Measurements from ENCODE around the gene BTBD6.

The BTBD6 gene

GRCh38 chr14:105229099-105229655, 19.2 kb upstream of the BTBD6 start:
- no peak for DNase-seq (ENCODE audit: low spot score)

DNA sequence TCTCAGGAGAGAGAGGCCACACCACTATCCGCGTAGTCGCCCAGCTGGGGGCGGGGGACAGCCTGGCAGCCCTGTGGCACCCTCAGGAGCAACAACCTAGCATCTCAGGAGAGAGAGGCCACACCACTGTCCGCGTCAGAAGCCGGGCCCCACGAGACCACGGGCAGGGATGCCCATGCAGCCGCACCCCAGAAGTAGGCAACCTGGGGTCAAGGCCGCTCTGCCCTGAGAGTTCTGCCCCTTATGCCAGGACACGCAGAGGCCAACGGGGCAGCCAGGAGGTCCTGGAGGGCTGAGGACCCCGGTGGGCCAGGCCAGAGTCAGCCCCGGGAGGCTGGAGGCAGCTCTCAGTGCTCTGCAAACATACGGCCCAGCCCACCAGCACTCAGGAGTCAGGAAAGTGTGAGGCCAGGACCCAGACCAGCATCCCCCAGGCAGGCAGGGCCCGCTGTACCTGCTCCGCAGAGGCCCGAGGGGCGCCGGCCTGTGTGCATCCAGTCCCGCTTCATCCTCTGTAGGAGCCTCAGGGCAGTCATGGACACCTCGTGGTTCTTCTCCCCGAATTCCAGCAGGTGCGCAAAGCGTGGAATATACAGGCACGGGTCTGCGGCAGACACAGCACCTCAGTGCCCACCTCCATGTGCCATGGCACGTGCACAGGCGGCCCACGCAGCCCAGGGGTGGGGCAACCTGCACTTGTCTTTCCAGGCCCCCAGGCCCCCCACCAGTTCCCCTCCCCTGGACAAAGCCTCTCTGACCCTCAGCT, 7.3 kb upstream of the BTBD6 start:
- DNase-seq (ENCODE audit: low spot score) = no peak

DNA sequence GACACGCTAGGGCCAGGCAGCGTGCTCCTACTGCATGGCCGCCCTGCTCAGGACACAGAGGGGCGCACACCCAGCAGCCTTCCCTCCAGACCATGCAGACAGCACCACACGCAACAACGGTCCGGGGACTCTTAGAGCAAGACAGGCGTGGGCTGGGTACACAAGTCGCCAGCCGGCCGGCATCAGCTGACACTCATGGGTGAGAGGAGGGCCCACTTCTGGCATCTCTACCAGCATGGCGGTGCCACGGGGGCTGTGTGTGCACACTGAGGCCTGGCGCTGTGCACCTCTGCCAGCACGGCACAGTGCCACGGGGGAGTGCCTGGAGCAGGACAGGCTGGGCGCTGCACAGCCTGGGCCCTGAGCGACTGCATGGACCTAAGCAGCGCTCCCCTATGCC, 6.7 kb upstream of the BTBD6 start:
- no peak for DNase-seq (ENCODE audit: low spot score)

DNA sequence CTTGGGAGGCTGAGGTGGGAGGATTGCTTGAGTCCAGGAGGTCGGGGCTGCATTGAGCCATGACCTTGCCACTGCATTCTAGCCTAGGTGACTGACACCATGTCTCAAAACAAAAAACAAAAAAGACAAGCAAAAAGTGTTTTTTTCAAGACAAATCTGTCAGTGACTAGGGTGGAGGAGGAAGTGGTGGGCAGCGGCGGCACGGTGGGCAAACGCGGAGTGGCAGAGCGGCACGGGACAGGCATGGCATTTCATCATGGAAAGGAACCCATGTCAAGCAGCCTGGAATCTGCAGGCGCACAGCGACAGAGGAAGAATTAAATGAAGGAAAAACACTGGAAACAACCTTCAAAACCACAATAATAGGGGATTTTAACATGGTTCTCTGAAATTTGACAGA, 4.0 kb upstream of the BTBD6 start:
- DNase-seq (ENCODE audit: low spot score) = no peak

- DNase-seq (ENCODE audit: low spot score) = no peak
These were observed 1.3 kb upstream of the BTBD6 start for GRCh38 chr14:105247026-105247425.

DNA sequence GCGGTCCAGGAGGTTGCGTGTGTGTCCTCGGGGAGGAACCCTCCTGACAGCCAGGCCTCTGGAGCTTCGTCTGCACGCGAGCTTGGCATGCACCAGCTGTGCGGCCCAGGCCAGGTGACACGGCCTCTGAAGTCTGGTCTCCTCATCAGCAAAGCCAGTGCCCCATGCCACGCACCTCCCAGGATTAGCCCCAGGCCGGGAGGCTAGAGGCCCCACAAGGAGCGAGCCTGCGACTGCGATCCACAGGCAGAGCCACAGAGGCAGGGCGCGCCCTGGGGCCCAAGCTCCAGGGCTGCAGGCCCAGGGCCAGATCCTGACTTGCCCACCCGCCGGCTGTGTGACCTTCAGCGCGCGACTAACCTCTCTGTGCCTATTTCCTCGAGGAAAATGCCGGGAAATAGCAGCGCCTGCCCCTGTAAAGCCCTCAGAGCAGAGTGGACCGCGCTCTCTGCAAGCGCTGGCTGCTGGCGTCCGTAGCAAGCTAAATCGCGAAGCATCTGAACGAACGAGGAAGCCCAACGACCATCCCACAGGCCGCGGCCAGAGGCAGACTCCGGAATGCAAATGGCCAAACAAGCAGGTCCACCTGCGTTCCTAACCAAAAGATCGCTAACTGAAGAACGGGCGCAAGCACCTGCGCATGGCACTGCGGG, 492 bp upstream of the BTBD6 start:
- no peak for DNase-seq (ENCODE audit: low spot score)

DNA sequence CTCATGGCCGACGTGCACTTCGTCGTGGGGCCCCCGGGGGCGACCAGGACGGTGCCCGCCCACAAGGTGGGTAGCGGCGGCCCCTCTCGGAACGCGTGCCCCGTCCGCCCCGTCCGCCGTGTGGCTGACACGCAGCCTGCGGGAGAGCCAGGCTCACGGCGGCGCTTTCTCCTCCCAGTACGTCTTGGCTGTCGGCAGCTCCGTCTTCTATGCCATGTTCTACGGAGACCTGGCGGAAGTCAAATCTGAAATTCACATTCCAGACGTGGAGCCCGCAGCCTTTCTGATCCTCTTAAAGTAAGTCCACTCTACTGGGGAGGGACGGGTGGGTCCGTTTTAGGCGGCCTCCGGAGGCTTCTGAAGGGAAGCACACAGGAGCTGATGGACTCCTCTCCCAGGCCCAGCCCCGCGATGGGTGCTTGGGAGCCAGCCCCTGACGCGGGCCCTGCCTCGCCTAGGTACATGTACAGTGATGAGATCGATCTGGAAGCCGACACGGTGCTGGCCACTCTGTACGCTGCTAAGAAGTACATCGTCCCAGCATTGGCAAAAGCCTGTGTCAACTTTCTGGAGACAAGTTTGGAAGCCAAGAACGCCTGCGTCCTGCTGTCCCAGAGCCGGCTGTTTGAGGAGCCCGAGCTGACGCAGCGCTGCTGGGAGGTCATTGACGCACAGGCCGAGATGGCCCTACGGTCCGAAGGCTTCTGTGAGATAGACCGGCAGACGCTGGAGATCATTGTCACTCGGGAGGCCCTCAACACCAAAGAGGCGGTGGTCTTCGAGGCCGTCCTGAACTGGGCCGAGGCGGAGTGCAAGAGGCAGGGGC, 1.1 kb downstream of the BTBD6 start:
- no peak for DNase-seq (ENCODE audit: low spot score)

GRCh38 chr14:105250008-105250366, 1.7 kb downstream of the BTBD6 start:
- no peak for DNase-seq (ENCODE audit: low spot score)

- DNase-seq (ENCODE audit: low spot score) = no peak
These were observed 2.7 kb downstream of the BTBD6 start for GRCh38 chr14:105250986-105251385.

GRCh38 chr14:105251920-105252319, 3.6 kb downstream of the BTBD6 start:
- DNase-seq (ENCODE audit: low spot score) = no peak

- DNase-seq (ENCODE audit: low spot score) = no peak
These were observed 4.4 kb downstream of the BTBD6 start for GRCh38 chr14:105252552-105253328.

GRCh38 chr14:105253329-105253682, 5.0 kb downstream of the BTBD6 start:
- no peak for DNase-seq (ENCODE audit: low spot score)

- no peak for DNase-seq (ENCODE audit: low spot score)
These were observed 6.7 kb downstream of the BTBD6 start for GRCh38 chr14:105255021-105255507.

- DNase-seq (ENCODE audit: low spot score) = no peak
These were observed 8.1 kb downstream of the BTBD6 start for GRCh38 chr14:105256292-105256960.

- DNase-seq (ENCODE audit: low spot score) = peak; percentile 88
These were observed 9.1 kb downstream of the BTBD6 start for GRCh38 chr14:105257464-105257863.

- no peak for DNase-seq (ENCODE audit: low spot score)
These were observed 10.5 kb downstream of the BTBD6 start for GRCh38 chr14:105258846-105259245.

DNA sequence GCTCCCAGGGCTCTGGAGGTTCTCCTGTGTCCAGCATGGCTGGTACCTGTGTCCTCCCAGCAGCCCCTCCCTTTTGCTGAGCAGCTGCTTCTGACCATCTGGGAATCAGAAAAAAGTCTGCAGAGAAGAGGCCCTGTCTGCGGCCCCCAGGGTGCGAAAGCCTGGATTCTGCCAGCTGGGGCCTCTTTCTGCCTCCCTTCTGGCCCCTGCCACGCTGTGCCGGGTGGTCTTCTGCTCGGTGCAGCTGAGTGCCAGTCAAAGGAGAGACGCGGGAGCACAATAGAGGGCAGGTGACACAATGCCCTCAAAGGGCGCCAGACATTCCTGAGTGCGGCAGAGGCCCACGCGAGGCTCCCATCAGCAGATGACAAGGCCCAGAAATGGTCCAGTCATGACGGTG, 12.6 kb downstream of the BTBD6 start:
- DNase-seq (ENCODE audit: low spot score) = no peak

DNA sequence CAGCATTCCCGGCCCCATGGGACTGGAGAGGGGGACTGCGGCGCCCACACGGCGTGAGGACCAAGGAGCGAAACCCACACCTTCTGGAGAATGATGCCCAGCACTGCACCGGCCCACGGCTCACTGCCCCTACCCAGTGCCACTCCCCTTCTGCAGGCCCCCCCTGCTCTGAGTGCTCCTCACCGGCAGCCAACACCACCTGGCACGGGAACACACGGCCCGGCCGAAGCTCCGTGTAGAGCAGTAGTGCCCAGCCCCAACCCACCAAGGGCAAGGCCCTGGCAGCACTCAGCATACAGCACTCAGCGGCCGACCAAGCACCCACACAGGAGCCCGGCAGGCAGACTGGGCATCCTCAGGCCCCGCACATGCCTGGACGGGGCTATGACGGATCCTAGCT, 13.4 kb downstream of the BTBD6 start:
- DNase-seq (ENCODE audit: low spot score) = no peak

DNA sequence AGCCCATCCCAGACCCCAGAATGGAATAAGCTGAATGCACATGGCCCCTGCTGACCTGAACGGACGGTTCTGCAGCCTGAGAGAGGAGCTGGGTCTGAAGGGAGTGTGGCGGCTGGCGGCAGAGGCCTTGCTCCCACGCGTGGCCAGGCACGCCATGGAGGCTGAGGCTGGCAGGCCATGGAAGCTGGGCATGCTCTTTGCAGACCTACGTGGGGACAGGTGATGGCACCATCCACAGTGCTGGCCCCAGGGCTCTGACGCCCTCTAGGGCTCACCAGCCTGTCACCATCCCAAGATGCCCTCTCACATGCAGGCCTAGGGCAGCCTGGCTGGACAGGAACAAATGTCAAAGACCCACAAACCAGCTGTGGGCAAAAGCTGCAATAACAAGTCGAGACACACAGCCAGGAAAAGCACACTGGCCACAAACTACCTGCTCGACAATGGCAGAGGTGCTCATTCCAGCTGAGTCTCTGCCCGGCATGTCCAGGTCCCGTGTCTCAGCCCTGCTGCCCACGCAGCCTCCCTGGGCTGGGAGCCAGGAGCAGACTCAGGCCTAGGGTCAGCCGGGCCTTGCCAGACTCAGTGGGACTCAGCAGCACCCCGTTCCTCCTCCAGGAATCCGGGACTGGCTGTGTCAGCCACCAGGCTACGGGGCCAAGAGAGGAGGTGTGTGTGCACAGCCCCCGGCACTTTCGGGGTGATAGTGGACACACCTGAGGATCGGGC, 19.7 kb downstream of the BTBD6 start:
- peak; percentile 42 for DNase-seq (ENCODE audit: low spot score)

GRCh38 chr14:105268736-105269354, 20.5 kb downstream of the BTBD6 start:
- no peak for DNase-seq (ENCODE audit: low spot score)
